ENCODE measurements around the gene SNX32.

Gene SNX32

DNA sequence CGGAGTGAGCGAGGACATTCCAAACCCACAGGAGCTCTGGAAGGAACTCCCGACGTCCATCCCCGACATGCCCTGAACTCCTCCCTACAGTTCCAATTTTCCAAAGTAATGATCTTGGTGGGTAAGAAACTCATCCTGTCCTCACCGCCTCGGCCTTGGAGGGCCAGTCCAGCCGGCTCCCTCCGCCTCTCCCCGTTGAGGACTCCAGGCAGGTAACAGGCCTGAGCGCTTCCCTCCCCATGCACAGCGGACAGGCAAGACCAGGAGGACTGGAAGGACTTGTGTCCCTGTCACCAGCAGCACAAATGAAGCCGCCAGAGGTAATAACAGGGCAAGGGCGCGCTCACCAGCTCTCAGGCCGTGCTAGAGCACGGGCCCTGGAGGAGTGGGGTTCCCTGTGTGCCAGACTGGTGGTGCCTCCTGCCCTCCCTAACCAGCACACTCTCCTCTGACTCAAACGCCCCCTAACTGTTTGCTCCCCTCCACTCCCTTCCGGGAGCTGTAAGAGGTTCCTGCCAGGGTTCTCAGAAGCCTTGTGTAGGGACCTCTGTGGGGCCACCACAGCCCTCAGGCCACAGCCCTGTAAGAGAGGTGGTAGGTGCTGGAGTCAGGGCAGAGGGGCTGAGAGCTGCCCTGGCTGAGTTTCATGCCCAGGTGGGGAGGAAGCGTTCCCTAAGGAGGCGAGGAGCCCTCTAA, 29.8 kb upstream of the SNX32 start:
- H3K27ac ChIP-seq, result no peak overlapping the region
- no peak overlapping the region for H3K4me3 ChIP-seq (IDR thresholded peaks at IDR 0.05; ENCODE audit: insufficient read depth, low read depth, low read length)
- H3K36me3 ChIP-seq (ENCODE audit: insufficient read depth), result no peaks in the 10 kb centered on the region
- no peaks in the 10 kb centered on the region for H3K4me1 ChIP-seq (ENCODE audit: low read depth, poor library complexity, severe bottlenecking)
- TF ChIP-seq, protein P1, sequence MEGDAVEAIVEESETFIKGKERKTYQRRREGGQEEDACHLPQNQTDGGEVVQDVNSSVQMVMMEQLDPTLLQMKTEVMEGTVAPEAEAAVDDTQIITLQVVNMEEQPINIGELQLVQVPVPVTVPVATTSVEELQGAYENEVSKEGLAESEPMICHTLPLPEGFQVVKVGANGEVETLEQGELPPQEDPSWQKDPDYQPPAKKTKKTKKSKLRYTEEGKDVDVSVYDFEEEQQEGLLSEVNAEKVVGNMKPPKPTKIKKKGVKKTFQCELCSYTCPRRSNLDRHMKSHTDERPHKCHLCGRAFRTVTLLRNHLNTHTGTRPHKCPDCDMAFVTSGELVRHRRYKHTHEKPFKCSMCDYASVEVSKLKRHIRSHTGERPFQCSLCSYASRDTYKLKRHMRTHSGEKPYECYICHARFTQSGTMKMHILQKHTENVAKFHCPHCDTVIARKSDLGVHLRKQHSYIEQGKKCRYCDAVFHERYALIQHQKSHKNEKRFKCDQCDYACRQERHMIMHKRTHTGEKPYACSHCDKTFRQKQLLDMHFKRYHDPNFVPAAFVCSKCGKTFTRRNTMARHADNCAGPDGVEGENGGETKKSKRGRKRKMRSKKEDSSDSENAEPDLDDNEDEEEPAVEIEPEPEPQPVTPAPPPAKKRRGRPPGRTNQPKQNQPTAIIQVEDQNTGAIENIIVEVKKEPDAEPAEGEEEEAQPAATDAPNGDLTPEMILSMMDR (conservative IDR thresholded peaks at IDR 0.05; ENCODE audit: low read depth, low read length), result no peak
- H4K20me1 ChIP-seq (ENCODE audit: insufficient read depth), result no peaks in the 10 kb centered on the region
- no peak overlapping the region for H3K4me2 ChIP-seq
- peaks cover 20% of the 10 kb centered on the region; the same call in 1 of the 2 replicates for H3K27me3 ChIP-seq (ENCODE audit: insufficient read depth, low read depth)
- no peaks in the 10 kb centered on the region for H3K79me2 ChIP-seq (ENCODE audit: insufficient read depth, low read depth)
- no peak overlapping the region for H2AFZ ChIP-seq (ENCODE audit: low read depth)
- H3K9ac ChIP-seq, result no peak overlapping the region

DNA sequence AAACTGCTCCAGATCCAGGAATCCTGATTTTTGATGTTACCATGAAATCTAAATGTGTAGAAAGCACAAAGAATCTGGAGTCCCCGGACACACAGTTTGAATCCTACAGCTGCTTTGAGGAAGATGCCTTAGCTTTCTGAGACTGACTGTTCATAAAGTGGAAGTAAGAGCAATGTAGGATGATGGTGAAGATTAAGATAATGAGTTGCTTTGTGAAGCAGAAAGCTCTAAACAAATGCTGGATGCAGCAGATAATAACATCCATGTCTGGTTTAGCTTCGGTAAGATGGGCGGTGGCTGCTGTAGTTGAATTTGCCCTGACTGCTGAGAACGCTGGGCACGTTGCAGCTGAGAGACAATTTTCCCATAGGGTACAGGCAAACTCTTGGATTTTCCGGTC, 26.8 kb upstream of the SNX32 start:
- TF ChIP-seq, protein P1 (conservative IDR thresholded peaks at IDR 0.05; ENCODE audit: low read depth, low read length), result no peak
- Histone ChIP-seq H3K27me3 (ENCODE audit: insufficient read depth, low read depth) (peaks cover 14% of the 10 kb centered on the region; the same call in 1 of the 2 replicates), H3K4me1 (ENCODE audit: low read depth, poor library complexity, severe bottlenecking) (no peaks in the 10 kb centered on the region), H3K9ac (no peak overlapping the region), H4K20me1 (ENCODE audit: insufficient read depth) (no peaks in the 10 kb centered on the region), H3K4me3 (IDR thresholded peaks at IDR 0.05; ENCODE audit: insufficient read depth, low read depth, low read length) (no peak overlapping the region), H2AFZ (ENCODE audit: low read depth) (no peak overlapping the region), H3K36me3 (ENCODE audit: insufficient read depth) (no peaks in the 10 kb centered on the region), H3K27ac (no peak overlapping the region), H3K4me2 (no peak overlapping the region), H3K79me2 (ENCODE audit: insufficient read depth, low read depth) (no peaks in the 10 kb centered on the region)

DNA sequence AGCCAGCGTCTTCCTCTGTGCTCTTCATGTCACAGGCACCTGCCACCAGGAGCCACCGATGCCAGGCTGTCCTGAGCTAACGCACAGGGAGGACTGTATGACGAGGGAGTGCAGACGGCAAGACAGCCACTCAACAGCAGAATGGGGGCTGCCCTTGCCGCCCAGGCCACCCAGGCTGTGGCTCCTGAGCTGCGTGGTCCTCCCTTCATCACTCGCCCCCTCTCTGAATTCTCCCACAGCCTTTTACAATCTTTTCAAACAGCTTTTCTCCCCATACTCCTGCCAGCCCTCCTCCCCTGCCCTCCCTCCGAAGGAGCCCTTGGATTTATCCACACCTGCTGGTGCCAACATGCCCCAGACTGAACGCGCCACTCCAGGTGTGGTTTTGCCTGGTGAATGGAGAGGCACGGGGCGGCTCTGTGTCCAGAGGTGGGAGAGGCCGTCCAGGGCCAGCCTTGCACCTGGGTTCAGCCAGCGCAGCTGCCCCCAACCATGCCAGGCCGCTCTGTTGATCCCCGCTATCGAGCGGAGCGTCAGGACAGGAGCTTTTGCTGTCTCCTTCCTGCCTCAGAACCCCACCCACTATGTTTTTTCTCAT, 24.9 kb upstream of the SNX32 start:
- Histone ChIP-seq H3K9ac (no peak overlapping the region), H3K4me3 (IDR thresholded peaks at IDR 0.05; ENCODE audit: insufficient read depth, low read depth, low read length) (no peak overlapping the region), H3K4me1 (ENCODE audit: low read depth, poor library complexity, severe bottlenecking) (no peaks in the 10 kb centered on the region), H3K27ac (no peak overlapping the region), H3K4me2 (no peak overlapping the region), H3K36me3 (ENCODE audit: insufficient read depth) (no peaks in the 10 kb centered on the region), H3K79me2 (ENCODE audit: insufficient read depth, low read depth) (no peaks in the 10 kb centered on the region), H4K20me1 (ENCODE audit: insufficient read depth) (no peaks in the 10 kb centered on the region), H2AFZ (ENCODE audit: low read depth) (no peak overlapping the region), H3K27me3 (ENCODE audit: insufficient read depth, low read depth) (peaks cover 13% of the 10 kb centered on the region; the same call in 1 of the 2 replicates)
- TF ChIP-seq, protein P1 (conservative IDR thresholded peaks at IDR 0.05; ENCODE audit: low read depth, low read length), result no peak

DNA sequence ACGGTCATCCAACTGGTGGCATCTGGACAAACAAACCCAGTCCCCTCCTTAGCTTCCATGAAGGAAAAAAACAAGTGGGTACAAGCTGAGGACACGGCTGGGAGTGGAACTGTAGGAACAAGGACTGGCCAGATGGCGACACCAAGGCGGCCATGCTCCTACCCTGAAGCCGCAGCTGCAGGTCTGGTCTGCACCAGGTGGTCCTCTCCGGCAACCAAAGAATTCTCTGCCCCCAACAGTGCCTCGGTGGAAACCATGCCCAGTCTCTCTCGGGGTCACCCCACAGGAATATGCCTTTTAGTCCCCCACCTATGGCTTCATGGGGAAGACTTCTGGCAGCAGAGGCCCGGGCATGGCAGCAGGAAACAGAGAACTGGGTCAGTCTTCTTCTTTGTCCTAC, 24.3 kb upstream of the SNX32 start:
- Histone ChIP-seq H2AFZ (ENCODE audit: low read depth) (no peak overlapping the region), H3K4me1 (ENCODE audit: low read depth, poor library complexity, severe bottlenecking) (no peaks in the 10 kb centered on the region), H3K27ac (no peak overlapping the region), H3K4me3 (IDR thresholded peaks at IDR 0.05; ENCODE audit: insufficient read depth, low read depth, low read length) (no peak overlapping the region), H3K36me3 (ENCODE audit: insufficient read depth) (no peaks in the 10 kb centered on the region), H3K9ac (no peak overlapping the region), H4K20me1 (ENCODE audit: insufficient read depth) (no peaks in the 10 kb centered on the region), H3K79me2 (ENCODE audit: insufficient read depth, low read depth) (no peaks in the 10 kb centered on the region), H3K4me2 (no peak overlapping the region), H3K27me3 (ENCODE audit: insufficient read depth, low read depth) (peaks cover 8% of the 10 kb centered on the region; the same call in 1 of the 2 replicates)
- TF ChIP-seq, protein P1 (conservative IDR thresholded peaks at IDR 0.05; ENCODE audit: low read depth, low read length), result no peak

Data from KMS-11 (cell line).